ENCODE results near the gene DYNLRB1. TPM values are rescaled to one million over a fixed set of nuclear protein-coding genes. Genes with fewer than 3 reads are reported as not detected.

Gene DYNLRB1
- total and polyA plus RNA-seq, 2 donors (not counting 3 experiments of a cell fraction or from before 2014, with no cell fraction given) = 142 to 245 TPM

GRCh38 chr20:34468951-34469350 lies 47.3 kb upstream of the DYNLRB1 start:
- H3K9me1 ChIP-seq (replicated peaks; ENCODE audit: control insufficient read depth, extremely low read depth, insufficient read depth, low read length) = peaks cover 2% of the 10 kb centered on the region
- BruUV-seq (replicated peaks) = no TSS peak
- H3K9me3 ChIP-seq (replicated peaks; ENCODE audit: control insufficient read depth, insufficient read depth, low read length) = no peaks in the 10 kb centered on the region
- H3K9ac ChIP-seq (replicated peaks; ENCODE audit: extremely low read depth, insufficient read depth, low read length) = no peak overlapping the region
- no peak overlapping the region for H3K27ac ChIP-seq (ENCODE audit: insufficient read depth, low read depth, low read length)
- H3K4me3 ChIP-seq (replicated peaks in 1 of 3; ENCODE audit: insufficient read depth in 1 of 3, low read depth in 1 of 3, low read length in 3 of 3) = no peak overlapping the region
- dilution Hi-C loops (cut with MboI; ENCODE audit: extremely low pct_ligation_motif_present, low sequenced_read_pairs) (no loop called here), intact Hi-C loops (cut with micrococcal nuclease) (no loop called here)
- no peak overlapping the region for H2AFZ ChIP-seq (ENCODE audit: low read depth, low read length)
- no peaks in the 10 kb centered on the region for H3K27me3 ChIP-seq (ENCODE audit: control insufficient read depth in 2 of 2, insufficient read depth in 2 of 2, low read length in 2 of 2)
- H3K4me1 ChIP-seq (ENCODE audit: control insufficient read depth, extremely low read depth, insufficient read depth, low read length) = peaks cover 8% of the 10 kb centered on the region
- FAIRE-seq (no peak), DNase-seq (ENCODE audit: low read depth, low spot score) (no peak)
- no peaks in the 10 kb centered on the region for H4K20me1 ChIP-seq (replicated peaks; ENCODE audit: control insufficient read depth, extremely low read depth, insufficient read depth, low read length)
- H3K4me2 ChIP-seq (ENCODE audit: insufficient read depth, low read length) = no peak overlapping the region
- TF ChIP-seq FOS (IDR thresholded peaks at IDR 0.05; ENCODE audit: borderline replicate concordance, insufficient read depth, low read length) (no peak), MYC (IDR thresholded peaks at IDR 0.05; ENCODE audit: low read depth, low read length) (no peak), JUN (IDR thresholded peaks at IDR 0.05; ENCODE audit: borderline replicate concordance, insufficient read depth, insufficient read length, low read depth) (no peak), POLR2A (IDR thresholded peaks at IDR 0.05; ENCODE audit: low read depth, low read length) (no peak), EZH2 (IDR thresholded peaks at IDR 0.05; ENCODE audit: borderline replicate concordance, low read depth, low read length, severe bottlenecking) (no peak), GATA2 (IDR thresholded peaks at IDR 0.05; ENCODE audit: insufficient read depth, insufficient read length, low read depth, low read length) (no peak), MAX (IDR thresholded peaks at IDR 0.05; ENCODE audit: insufficient read depth, insufficient read length) (no peak), POLR2AphosphoS5 (IDR thresholded peaks at IDR 0.05; ENCODE audit: insufficient read depth, low read depth, low read length) (no peak), CTCF (IDR thresholded peaks at IDR 0.05; ENCODE audit: extremely low read depth in 1 of 2, insufficient read depth in 1 of 2, low read depth in 1 of 2, low read length in 2 of 2) (no peak)
- ChIA-PET POLR2A (no interaction called here), CTCF (interaction anchor here (2.9 kb wide), 1 partner anchor 156 kb away, joined by 14 read pairs; no protein-coding TSS in a partner anchor)
- peaks cover 7% of the 10 kb centered on the region for H3K79me2 ChIP-seq (ENCODE audit: control insufficient read depth, insufficient read depth, low read length)
- H3K36me3 ChIP-seq (ENCODE audit: control insufficient read depth in 2 of 2, extremely low read depth in 1 of 2, insufficient read depth in 2 of 2, low read length in 2 of 2) = peaks cover 2% of the 10 kb centered on the region in 2 experiments
